HCT116 (cell line): Measurements from ENCODE around the gene AKAP5. TPM values are rescaled to one million over a fixed set of nuclear protein-coding genes. Genes with fewer than 3 reads are reported as not detected.

ENCODE experiments used
- ATAC-seq: fragments of 200-7000 bp; cut with Tn5 transposase; 2 replicates; pipeline ENCODE4 v1.9.1; 2020; ENCODE audit warnings: mild to moderate bottlenecking, moderate library complexity
- BruUV-seq: library from RNA; stranded (reverse); fragments of 400-500 nt; replicated peaks from 2 replicates; lab custom pipeline; 2021; lab: Mats Ljungman, UMichigan
- CTCF ChIA-PET: fragments of 300-600 bp; sonication (Branson Sonifier 250); formaldehyde crosslinking; loops from one replicate; lab custom pipeline; 2021; ENCODE audit warnings: antibody characterized with exemption; lab: Charles Lee
- POLR2A ChIA-PET: fragments of 300-600, 350-600 bp; sonication (Branson Sonifier 250); formaldehyde crosslinking; loops from one replicate; lab custom pipeline; 2021; ENCODE audit warnings: antibody characterized with exemption; lab: Charles Lee
- RAD21 ChIA-PET, 2 experiments: fragments of 300-600 bp; sonication (Branson Sonifier 250); formaldehyde crosslinking; loops; one replicate each; lab custom pipeline; 2023; ENCODE audit warnings: low total read pairs in 2 of 2; ENCODE audit not compliant: uncharacterized antibody in 2 of 2, unreplicated experiment in 2 of 2, low non-redundant PET in 1 of 2; lab: Charles Lee
- DNase-seq: peaks from one replicate; pipeline ENCODE4 v3.0.0-alpha.2; 2010; ENCODE audit warnings: low read depth, low spot score
- H2AFZ ChIP-seq: fragments of 200-600 bp; shearing (Covaris generic), sonication (generic); 2 replicates; pipeline ENCODE4 v1.6.1; 2017; ENCODE audit warnings: low read depth, mixed run types, mixed read lengths, antibody characterized with exemption, low read length; ENCODE audit not compliant: poor library complexity, severe bottlenecking
- H3K27ac ChIP-seq: 2 replicates; pipeline ENCODE4 v1.5.1; 2012; ENCODE audit warnings: low read depth, low read length
- H3K27me3 ChIP-seq: fragments of 200-600 bp; sonication (generic); 2 replicates; pipeline ENCODE4 v1.6.1; 2016; ENCODE audit warnings: mixed run types, low read length, mixed read lengths; ENCODE audit not compliant: insufficient read depth
- H3K36me3 ChIP-seq, 2 experiments: fragments of 200-500 bp in 1 of 2; fragments of 200-600 bp in 1 of 2; sonication (Bioruptor generic) in 1 of 2; sonication (generic) in 1 of 2; 2 replicates each; pipeline versions ENCODE4 v1.5.1 to v1.6.1; 2014 to 2016; ENCODE audit warnings: low read length in 2 of 2, inconsistent platforms in 1 of 2, mixed read lengths in 1 of 2, mixed run types in 1 of 2; ENCODE audit not compliant: insufficient read depth in 2 of 2, control insufficient read depth in 1 of 2
- H3K4me1 ChIP-seq, 2 experiments: fragments of 200-600 bp in 1 of 2; sonication (generic) in 1 of 2; 2 replicates each; pipeline versions ENCODE4 v1.5.1 to v1.6.1; 2012 to 2017; ENCODE audit warnings: low read length in 2 of 2, inconsistent platforms in 1 of 2, mild to moderate bottlenecking in 1 of 2, mixed read lengths in 1 of 2, mixed run types in 1 of 2, moderate library complexity in 1 of 2; ENCODE audit not compliant: insufficient read depth in 2 of 2, control insufficient read depth in 1 of 2
- H3K4me2 ChIP-seq: fragments of 200-600 bp; sonication (generic); 2 replicates; pipeline ENCODE4 v1.6.1; 2017; ENCODE audit warnings: mixed run types, low read length, mixed read lengths
- H3K4me3 ChIP-seq, 2 experiments: fragments of 200-600 bp in 1 of 2; sonication (generic) in 1 of 2; replicated peaks in 1 of 2; 2 replicates each; pipeline ENCODE4 v1.5.1; 2011 to 2016; ENCODE audit warnings: low read length in 2 of 2, control low read depth in 1 of 2, low read depth in 1 of 2, mild to moderate bottlenecking in 1 of 2, mixed read lengths in 1 of 2, mixed run types in 1 of 2
- H3K79me2 ChIP-seq: fragments of 200-600 bp; sonication (generic); 2 replicates; pipeline ENCODE4 v1.6.1; 2017; ENCODE audit warnings: mild to moderate bottlenecking, mixed run types, low read length, moderate library complexity, mixed read lengths; ENCODE audit not compliant: insufficient read depth
- H3K9ac ChIP-seq: fragments of 200-600 bp; sonication (generic); 2 replicates; pipeline ENCODE4 v1.6.1; 2016; ENCODE audit warnings: low read length, mixed read lengths
- H3K9me2 ChIP-seq: fragments of 200-600 bp; sonication (generic), shearing (Covaris generic); 2 replicates; pipeline ENCODE4 v1.6.1; 2017; ENCODE audit warnings: mixed run types, mild to moderate bottlenecking, moderate library complexity; ENCODE audit not compliant: insufficient read depth
- H3K9me3 ChIP-seq, 2 experiments: fragments of 200-500 bp in 1 of 2; fragments of 200-600 bp in 1 of 2; sonication (Bioruptor generic) in 1 of 2; sonication (generic) in 1 of 2; 2 replicates each; pipeline ENCODE4 v1.6.1; 2014 to 2017; ENCODE audit warnings: low read length in 2 of 2, mixed read lengths in 2 of 2, inconsistent platforms in 1 of 2, low read depth in 1 of 2, mild to moderate bottlenecking in 1 of 2, mixed run types in 1 of 2, moderate library complexity in 1 of 2; ENCODE audit not compliant: control insufficient read depth in 1 of 2, insufficient read depth in 1 of 2
- H4K20me1 ChIP-seq: fragments of 200-600 bp; sonication (generic), shearing (Covaris generic); 2 replicates; pipeline ENCODE4 v1.6.1; 2017; ENCODE audit warnings: mixed run types, mild to moderate bottlenecking, moderate library complexity; ENCODE audit not compliant: insufficient read depth
- CBX3 ChIP-seq: IDR thresholded peaks from 2 replicates; pipeline ENCODE4 v1.6.1; 2012; ENCODE audit warnings: low read depth
- CEBPB ChIP-seq: IDR thresholded peaks from 2 replicates; pipeline ENCODE4 v1.6.1; 2012; ENCODE audit warnings: low read depth
- EGR1 ChIP-seq: IDR thresholded peaks from 2 replicates; pipeline ENCODE4 v1.6.1; 2012; ENCODE audit warnings: low read depth
- ELF1 ChIP-seq: IDR thresholded peaks from 2 replicates; pipeline ENCODE4 v1.6.1; 2012; ENCODE audit warnings: low read depth, borderline replicate concordance
- EZH2 ChIP-seq: fragments of 200-600 bp; sonication (generic); IDR thresholded peaks from 2 replicates; pipeline ENCODE4 v1.6.1; 2017; ENCODE audit warnings: antibody characterized with exemption, mixed run types
- EZH2phosphoT487 ChIP-seq: fragments of 200-600 bp; IDR thresholded peaks from 2 replicates; pipeline ENCODE4 v1.6.1; 2018; ENCODE audit warnings: antibody characterized with exemption, borderline replicate concordance
- FOSL1 ChIP-seq: IDR thresholded peaks from 2 replicates; pipeline ENCODE4 v1.6.1; 2012; ENCODE audit warnings: low read depth
- POLR2A ChIP-seq: IDR thresholded peaks from 2 replicates; pipeline ENCODE4 v1.7.0; 2011; ENCODE audit warnings: borderline replicate concordance; ENCODE audit not compliant: insufficient read depth, insufficient read length; ENCODE audit errors: extremely low read depth
- SIN3A ChIP-seq: IDR thresholded peaks from 2 replicates; pipeline ENCODE4 v1.6.1; 2012; ENCODE audit warnings: low read depth
- SRF ChIP-seq: IDR thresholded peaks from 2 replicates; pipeline ENCODE4 v1.6.1; 2012; ENCODE audit warnings: low read depth
- YY1 ChIP-seq: IDR thresholded peaks from 2 replicates; pipeline ENCODE4 v1.6.1; 2011; ENCODE audit warnings: low read length, low read depth, moderate library complexity, mild to moderate bottlenecking; ENCODE audit not compliant: insufficient replicate concordance; ENCODE audit errors: extremely low read depth
- ZFX ChIP-seq: fragments of 450-650 bp; IDR thresholded peaks from 2 replicates; pipeline ENCODE4 v1.6.1; 2017
- ZNF274 ChIP-seq: fragments of 200-500 bp; sonication (Bioruptor generic); IDR thresholded peaks from 2 replicates; pipeline ENCODE4 v1.6.1; 2014; ENCODE audit warnings: mild to moderate bottlenecking, low read depth, low read length, inconsistent platforms
- intact Hi-C: fragments of 100-400 bp; cut with micrococcal nuclease; formaldehyde crosslinking; loops from 2 replicates; pipeline ENCODE4 v1.10.0; 2022
- total RNA-seq: library from RNA; stranded (reverse); gene quantifications from one replicate; pipeline ENCODE4 v1.2.1, GENCODE V29; 2021; ENCODE audit not compliant: unreplicated experiment
- TF ChIP-seq, protein P1 (sequence below): IDR thresholded peaks from 2 replicates; pipeline ENCODE4 v1.6.1; 2012; ENCODE audit warnings: low read depth
- TF ChIP-seq, protein P2 (sequence below): IDR thresholded peaks from 2 replicates; pipeline ENCODE4 v1.6.1; 2012
- TF ChIP-seq, protein P3 (sequence below), 3 experiments: fragments of 200-600 bp in 1 of 3; sonication (generic) in 1 of 3; IDR thresholded peaks in 2 of 3; conservative IDR thresholded peaks in 1 of 3; 2 replicates each; pipeline ENCODE4 v1.5.1; 2012 to 2017; ENCODE audit warnings: low read depth in 2 of 3, low read length in 2 of 3, antibody characterized with exemption in 1 of 3, borderline replicate concordance in 1 of 3, control low read depth in 1 of 3, mild to moderate bottlenecking in 1 of 3, mixed read lengths in 1 of 3, mixed run types in 1 of 3, moderate library complexity in 1 of 3; ENCODE audit not compliant: insufficient read depth in 1 of 3
- TF ChIP-seq, protein P4 (sequence below): IDR thresholded peaks from 2 replicates; pipeline ENCODE4 v1.6.1; 2011; ENCODE audit warnings: mild to moderate bottlenecking, low read length, moderate library complexity; ENCODE audit not compliant: insufficient replicate concordance; ENCODE audit errors: extremely low read depth

The AKAP5 gene
- total RNA-seq, 1 experiment from 2014 or later, result 0.54 TPM

DNA sequence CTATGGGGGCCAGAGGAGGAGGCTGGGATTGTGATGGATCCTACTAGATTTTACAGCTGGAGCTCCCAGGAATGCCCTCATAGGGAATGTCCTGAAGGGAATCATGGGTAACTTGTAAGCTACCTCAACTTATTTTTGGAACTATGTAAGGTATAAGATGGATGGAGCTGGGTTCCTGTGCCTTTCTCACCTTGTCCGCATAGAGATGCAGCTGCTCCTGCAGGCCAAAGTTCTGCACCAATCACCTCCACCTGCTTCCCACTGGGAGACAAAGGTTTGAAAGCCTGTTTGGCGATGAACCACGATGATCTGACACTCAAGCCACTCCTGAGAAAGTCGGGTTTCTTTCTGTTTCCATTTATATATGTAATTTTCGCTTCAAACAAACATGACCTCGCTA, 648 bp upstream of the AKAP5 start:
- Histone ChIP-seq H3K9ac (no peak overlapping the region), H3K36me3 (peaks cover 2 to 5% of the 10 kb centered on the region in 2 experiments; a peak in 2 of 4 replicates), H3K27ac (no peak overlapping the region), H3K4me1 (peaks cover 0 to 4% of the 10 kb centered on the region in 2 experiments; a peak in 1 of 4 replicates), H3K4me2 (peak overlapping the region; percentile 42; the same call in 1 of the 2 replicates), H3K79me2 (no peaks in the 10 kb centered on the region), H3K4me3 (peak overlapping the region in 1 of 2 experiments; percentile 14; a peak in 3 of 4 replicates), H3K9me2 (no peaks in the 10 kb centered on the region), H4K20me1 (no peaks in the 10 kb centered on the region), H3K9me3 (no peaks in the 10 kb centered on the region), H2AFZ (no peak overlapping the region), H3K27me3 (no peaks in the 10 kb centered on the region)
- ChIA-PET POLR2A (no interaction called here), RAD21 (no interaction called here), CTCF (no interaction called here)
- intact Hi-C loops, result no loop called here
- BruUV-seq, result no TSS peak
- no peak for TF ChIP-seq ZNF274
- TF ChIP-seq, protein P1, sequence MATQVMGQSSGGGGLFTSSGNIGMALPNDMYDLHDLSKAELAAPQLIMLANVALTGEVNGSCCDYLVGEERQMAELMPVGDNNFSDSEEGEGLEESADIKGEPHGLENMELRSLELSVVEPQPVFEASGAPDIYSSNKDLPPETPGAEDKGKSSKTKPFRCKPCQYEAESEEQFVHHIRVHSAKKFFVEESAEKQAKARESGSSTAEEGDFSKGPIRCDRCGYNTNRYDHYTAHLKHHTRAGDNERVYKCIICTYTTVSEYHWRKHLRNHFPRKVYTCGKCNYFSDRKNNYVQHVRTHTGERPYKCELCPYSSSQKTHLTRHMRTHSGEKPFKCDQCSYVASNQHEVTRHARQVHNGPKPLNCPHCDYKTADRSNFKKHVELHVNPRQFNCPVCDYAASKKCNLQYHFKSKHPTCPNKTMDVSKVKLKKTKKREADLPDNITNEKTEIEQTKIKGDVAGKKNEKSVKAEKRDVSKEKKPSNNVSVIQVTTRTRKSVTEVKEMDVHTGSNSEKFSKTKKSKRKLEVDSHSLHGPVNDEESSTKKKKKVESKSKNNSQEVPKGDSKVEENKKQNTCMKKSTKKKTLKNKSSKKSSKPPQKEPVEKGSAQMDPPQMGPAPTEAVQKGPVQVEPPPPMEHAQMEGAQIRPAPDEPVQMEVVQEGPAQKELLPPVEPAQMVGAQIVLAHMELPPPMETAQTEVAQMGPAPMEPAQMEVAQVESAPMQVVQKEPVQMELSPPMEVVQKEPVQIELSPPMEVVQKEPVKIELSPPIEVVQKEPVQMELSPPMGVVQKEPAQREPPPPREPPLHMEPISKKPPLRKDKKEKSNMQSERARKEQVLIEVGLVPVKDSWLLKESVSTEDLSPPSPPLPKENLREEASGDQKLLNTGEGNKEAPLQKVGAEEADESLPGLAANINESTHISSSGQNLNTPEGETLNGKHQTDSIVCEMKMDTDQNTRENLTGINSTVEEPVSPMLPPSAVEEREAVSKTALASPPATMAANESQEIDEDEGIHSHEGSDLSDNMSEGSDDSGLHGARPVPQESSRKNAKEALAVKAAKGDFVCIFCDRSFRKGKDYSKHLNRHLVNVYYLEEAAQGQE, result no peak
- no peak for TF ChIP-seq ELF1
- no peak for TF ChIP-seq YY1
- no peak for TF ChIP-seq CEBPB
- no peak for TF ChIP-seq EZH2
- no peak for TF ChIP-seq EGR1
- TF ChIP-seq, protein P2, sequence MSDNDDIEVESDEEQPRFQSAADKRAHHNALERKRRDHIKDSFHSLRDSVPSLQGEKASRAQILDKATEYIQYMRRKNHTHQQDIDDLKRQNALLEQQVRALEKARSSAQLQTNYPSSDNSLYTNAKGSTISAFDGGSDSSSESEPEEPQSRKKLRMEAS, result no peak
- no peak for TF ChIP-seq SIN3A
- TF ChIP-seq, protein P3, sequence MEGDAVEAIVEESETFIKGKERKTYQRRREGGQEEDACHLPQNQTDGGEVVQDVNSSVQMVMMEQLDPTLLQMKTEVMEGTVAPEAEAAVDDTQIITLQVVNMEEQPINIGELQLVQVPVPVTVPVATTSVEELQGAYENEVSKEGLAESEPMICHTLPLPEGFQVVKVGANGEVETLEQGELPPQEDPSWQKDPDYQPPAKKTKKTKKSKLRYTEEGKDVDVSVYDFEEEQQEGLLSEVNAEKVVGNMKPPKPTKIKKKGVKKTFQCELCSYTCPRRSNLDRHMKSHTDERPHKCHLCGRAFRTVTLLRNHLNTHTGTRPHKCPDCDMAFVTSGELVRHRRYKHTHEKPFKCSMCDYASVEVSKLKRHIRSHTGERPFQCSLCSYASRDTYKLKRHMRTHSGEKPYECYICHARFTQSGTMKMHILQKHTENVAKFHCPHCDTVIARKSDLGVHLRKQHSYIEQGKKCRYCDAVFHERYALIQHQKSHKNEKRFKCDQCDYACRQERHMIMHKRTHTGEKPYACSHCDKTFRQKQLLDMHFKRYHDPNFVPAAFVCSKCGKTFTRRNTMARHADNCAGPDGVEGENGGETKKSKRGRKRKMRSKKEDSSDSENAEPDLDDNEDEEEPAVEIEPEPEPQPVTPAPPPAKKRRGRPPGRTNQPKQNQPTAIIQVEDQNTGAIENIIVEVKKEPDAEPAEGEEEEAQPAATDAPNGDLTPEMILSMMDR (IDR thresholded peaks at IDR 0.05 in 2 of 3, conservative IDR thresholded peaks at IDR 0.05 in 1 of 3; ENCODE audit: borderline replicate concordance in 1 of 3, insufficient read depth in 1 of 3, low read depth in 2 of 3, low read length in 2 of 3), result no peak
- TF ChIP-seq ZFX, result no peak
- TF ChIP-seq, protein P4, sequence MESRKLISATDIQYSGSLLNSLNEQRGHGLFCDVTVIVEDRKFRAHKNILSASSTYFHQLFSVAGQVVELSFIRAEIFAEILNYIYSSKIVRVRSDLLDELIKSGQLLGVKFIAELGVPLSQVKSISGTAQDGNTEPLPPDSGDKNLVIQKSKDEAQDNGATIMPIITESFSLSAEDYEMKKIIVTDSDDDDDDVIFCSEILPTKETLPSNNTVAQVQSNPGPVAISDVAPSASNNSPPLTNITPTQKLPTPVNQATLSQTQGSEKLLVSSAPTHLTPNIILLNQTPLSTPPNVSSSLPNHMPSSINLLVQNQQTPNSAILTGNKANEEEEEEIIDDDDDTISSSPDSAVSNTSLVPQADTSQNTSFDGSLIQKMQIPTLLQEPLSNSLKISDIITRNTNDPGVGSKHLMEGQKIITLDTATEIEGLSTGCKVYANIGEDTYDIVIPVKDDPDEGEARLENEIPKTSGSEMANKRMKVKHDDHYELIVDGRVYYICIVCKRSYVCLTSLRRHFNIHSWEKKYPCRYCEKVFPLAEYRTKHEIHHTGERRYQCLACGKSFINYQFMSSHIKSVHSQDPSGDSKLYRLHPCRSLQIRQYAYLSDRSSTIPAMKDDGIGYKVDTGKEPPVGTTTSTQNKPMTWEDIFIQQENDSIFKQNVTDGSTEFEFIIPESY, result no peak
- no peak for TF ChIP-seq CBX3
- no peak for TF ChIP-seq FOSL1
- TF ChIP-seq SRF, result no peak
- TF ChIP-seq EZH2phosphoT487, result no peak
- no peak for TF ChIP-seq POLR2A
- DNase-seq, result no peak
- ATAC-seq, result 0 out of 2 replicates have a peak, but pooled peaks have one; percentile 15
